Brain microvascular endothelial cell (primary cell): ENCODE measurements around the gene TCP11L2.

Experiments
- DNase-seq: peaks from one replicate; pipeline ENCODE4 v3.0.0-alpha.2; 2020
- H3K27ac ChIP-seq: fragments of 250-450 bp; sonication (Bioruptor Pico); 2 replicates; pipeline ENCODE4 v1.5.1; 2020; ENCODE audit warnings: mild to moderate bottlenecking, moderate library complexity
- H3K27me3 ChIP-seq: fragments of 250-450 bp; sonication (Bioruptor Pico); replicated peaks from 2 replicates; pipeline ENCODE4 v1.5.1; 2020; ENCODE audit warnings: mild to moderate bottlenecking
- H3K36me3 ChIP-seq: fragments of 250-450 bp; sonication (Bioruptor Pico); replicated peaks from 2 replicates; pipeline ENCODE4 v1.5.1; 2020; ENCODE audit warnings: mild to moderate bottlenecking
- H3K4me3 ChIP-seq: 2 replicates; pipeline ENCODE4 v1.5.1; 2011; ENCODE audit warnings: low read depth, mild to moderate bottlenecking, control low read depth, low read length, moderate library complexity
- CTCF ChIP-seq: IDR thresholded peaks from 2 replicates; pipeline ENCODE4 v1.5.1; 2011; ENCODE audit warnings: low read depth, mild to moderate bottlenecking, moderate library complexity, low read length, control low read depth, inconsistent platforms; ENCODE audit errors: missing control alignments
- in situ Hi-C: cut with HindIII; loops from 2 replicates; pipeline ENCODE4 v1.10.0; 2017; ENCODE audit warnings: low sequenced_read_pairs, low pct_ligation_motif_present

TCP11L2 gene

GRCh38 chr12:106360400-106360994, 58.0 kb downstream of the TCP11L2 start:
- in situ Hi-C loops: no loop called here

GRCh38 chr12:106362971-106363370, 60.4 kb downstream of the TCP11L2 start:
- in situ Hi-C loops: no loop called here
- Histone ChIP-seq H3K4me3 (no peak overlapping the region), H3K27ac (no peak overlapping the region), H3K36me3 (peaks cover 4% of the 10 kb centered on the region), H3K27me3 (no peaks in the 10 kb centered on the region)
- no peak for DNase-seq
- TF ChIP-seq CTCF: no peak

More at GRCh38 chr12:106360400-106360994, 58.0 kb downstream of the TCP11L2 start:
- H3K27ac ChIP-seq: no peak overlapping the region
- no peaks in the 10 kb centered on the region for H3K36me3 ChIP-seq
- no peak for DNase-seq
- TF ChIP-seq CTCF: no peak
- no peak overlapping the region for H3K4me3 ChIP-seq
- H3K27me3 ChIP-seq: no peaks in the 10 kb centered on the region

- no peak overlapping the region for H3K4me3 ChIP-seq
- no peak for TF ChIP-seq CTCF
- in situ Hi-C loops: no loop called here
Measured at GRCh38 chr12:106364261-106364660, 61.7 kb downstream of the TCP11L2 start.

GRCh38 chr12:106369624-106370346, 67.3 kb downstream of the TCP11L2 start:
- TF ChIP-seq CTCF: no peak
- in situ Hi-C loops: no loop called here
- Histone ChIP-seq H3K36me3 (peaks cover 8% of the 10 kb centered on the region), H3K4me3 (no peak overlapping the region), H3K27ac (peak overlapping the region; percentile 49), H3K27me3 (no peaks in the 10 kb centered on the region)
- DNase-seq: peak; percentile 62

More at GRCh38 chr12:106364261-106364660, 61.7 kb downstream of the TCP11L2 start:
- Histone ChIP-seq H3K27me3 (no peaks in the 10 kb centered on the region), H3K27ac (no peak overlapping the region), H3K36me3 (peaks cover 4% of the 10 kb centered on the region)
- no peak for DNase-seq

GRCh38 chr12:106378788-106379187, 76.3 kb downstream of the TCP11L2 start:
- Histone ChIP-seq H3K27ac (no peak overlapping the region), H3K27me3 (no peaks in the 10 kb centered on the region), H3K36me3 (peaks cover 45% of the 10 kb centered on the region), H3K4me3 (no peak overlapping the region)
- DNase-seq: no peak
- in situ Hi-C loops: loop anchor here (25.0 kb wide), 1 partner anchor 534 kb away; no protein-coding TSS in a partner anchor
- no peak for TF ChIP-seq CTCF
